Astrocyte (in vitro differentiated cells and primary cell): ENCODE measurements around the gene GPR137. TPM values are rescaled to one million over a fixed set of nuclear protein-coding genes. Genes with fewer than 3 reads are reported as not detected.

ENCODE experiments used
- DNase-seq: peaks from one replicate; pipeline ENCODE4 v3.0.0-alpha.2; 2010; ENCODE audit warnings: low read depth
- FAIRE-seq: peaks from 2 replicates; lab custom pipeline; 2011; peaks lifted over from hg19 to GRCh38; lab: Jason Lieb, UNC
- H2AFZ ChIP-seq: 2 replicates; pipeline ENCODE4 v1.6.0; 2012; ENCODE audit warnings: low read depth, low read length, inconsistent platforms
- H3K27ac ChIP-seq: 2 replicates; pipeline ENCODE4 v1.5.1; 2011; ENCODE audit warnings: low read depth, low read length, inconsistent platforms
- H3K27me3 ChIP-seq: 2 replicates; pipeline ENCODE4 v1.6.0; 2011; ENCODE audit warnings: low read length, inconsistent platforms; ENCODE audit not compliant: insufficient read depth
- H3K36me3 ChIP-seq: 2 replicates; pipeline ENCODE4 v1.5.1; 2011; ENCODE audit warnings: low read length, inconsistent platforms; ENCODE audit not compliant: insufficient read depth
- H3K4me1 ChIP-seq: 2 replicates; pipeline ENCODE4 v1.5.1; 2011; ENCODE audit warnings: low read length, inconsistent platforms; ENCODE audit not compliant: insufficient read depth
- H3K4me2 ChIP-seq: 2 replicates; pipeline ENCODE4 v1.6.0; 2012; ENCODE audit warnings: low read length, inconsistent platforms
- H3K4me3 ChIP-seq: 2 replicates; pipeline ENCODE4 v1.5.1; 2011; ENCODE audit warnings: low read depth, mild to moderate bottlenecking, low read length, inconsistent platforms; ENCODE audit not compliant: insufficient read depth
- H3K79me2 ChIP-seq: 2 replicates; pipeline ENCODE4 v1.6.0; 2012; ENCODE audit warnings: mild to moderate bottlenecking, low read length, inconsistent platforms; ENCODE audit not compliant: insufficient read depth
- H3K9ac ChIP-seq: 2 replicates; pipeline ENCODE4 v1.6.0; 2012; ENCODE audit warnings: mild to moderate bottlenecking, low read length, inconsistent platforms
- H3K9me3 ChIP-seq: 2 replicates; pipeline ENCODE4 v1.5.1; 2012; ENCODE audit warnings: low read depth, mild to moderate bottlenecking, low read length, inconsistent platforms; ENCODE audit not compliant: insufficient read depth
- H4K20me1 ChIP-seq: 2 replicates; pipeline ENCODE4 v1.6.0; 2012; ENCODE audit warnings: low read length, inconsistent platforms; ENCODE audit not compliant: insufficient read depth
- H3K27ac Mint-ChIP-seq: one replicate; pipeline ENCODE4 v1.8.0; 2021; ENCODE audit warnings: mild to moderate bottlenecking, mixed read lengths; ENCODE audit not compliant: unreplicated experiment
- H3K27me3 Mint-ChIP-seq: one replicate; pipeline ENCODE4 v1.8.0; 2021; ENCODE audit warnings: low read depth, mixed read lengths; ENCODE audit not compliant: unreplicated experiment
- H3K36me3 Mint-ChIP-seq: one replicate; pipeline ENCODE4 v1.8.0; 2021; ENCODE audit warnings: low read depth, mixed read lengths; ENCODE audit not compliant: unreplicated experiment
- H3K4me1 Mint-ChIP-seq: one replicate; pipeline ENCODE4 v1.8.0; 2021; ENCODE audit warnings: low read depth, mixed read lengths; ENCODE audit not compliant: unreplicated experiment
- H3K4me3 Mint-ChIP-seq: one replicate; pipeline ENCODE4 v1.8.0; 2021; ENCODE audit warnings: mild to moderate bottlenecking, moderate library complexity, mixed read lengths; ENCODE audit not compliant: unreplicated experiment
- H3K9me3 Mint-ChIP-seq: one replicate; pipeline ENCODE4 v1.8.0; 2021; ENCODE audit warnings: mild to moderate bottlenecking, mixed read lengths; ENCODE audit not compliant: unreplicated experiment
- CTCF ChIP-seq: IDR thresholded peaks from 2 replicates; pipeline ENCODE4 v1.5.1; 2011; ENCODE audit warnings: low read depth, mild to moderate bottlenecking, inconsistent platforms, low read length, moderate library complexity; ENCODE audit not compliant: insufficient read depth
- EZH2 ChIP-seq: IDR thresholded peaks from 2 replicates; pipeline ENCODE4 v1.6.1; 2012; ENCODE audit warnings: mild to moderate bottlenecking, low read length, inconsistent platforms; ENCODE audit not compliant: insufficient read depth
- total RNA-seq: library from RNA; stranded (reverse); gene quantifications from 2 replicates; pipeline ENCODE4 v1.2.1, GENCODE V29; 2021

Gene GPR137
- total RNA-seq, 1 donor from 2014 or later: 46.8 TPM

DNA sequence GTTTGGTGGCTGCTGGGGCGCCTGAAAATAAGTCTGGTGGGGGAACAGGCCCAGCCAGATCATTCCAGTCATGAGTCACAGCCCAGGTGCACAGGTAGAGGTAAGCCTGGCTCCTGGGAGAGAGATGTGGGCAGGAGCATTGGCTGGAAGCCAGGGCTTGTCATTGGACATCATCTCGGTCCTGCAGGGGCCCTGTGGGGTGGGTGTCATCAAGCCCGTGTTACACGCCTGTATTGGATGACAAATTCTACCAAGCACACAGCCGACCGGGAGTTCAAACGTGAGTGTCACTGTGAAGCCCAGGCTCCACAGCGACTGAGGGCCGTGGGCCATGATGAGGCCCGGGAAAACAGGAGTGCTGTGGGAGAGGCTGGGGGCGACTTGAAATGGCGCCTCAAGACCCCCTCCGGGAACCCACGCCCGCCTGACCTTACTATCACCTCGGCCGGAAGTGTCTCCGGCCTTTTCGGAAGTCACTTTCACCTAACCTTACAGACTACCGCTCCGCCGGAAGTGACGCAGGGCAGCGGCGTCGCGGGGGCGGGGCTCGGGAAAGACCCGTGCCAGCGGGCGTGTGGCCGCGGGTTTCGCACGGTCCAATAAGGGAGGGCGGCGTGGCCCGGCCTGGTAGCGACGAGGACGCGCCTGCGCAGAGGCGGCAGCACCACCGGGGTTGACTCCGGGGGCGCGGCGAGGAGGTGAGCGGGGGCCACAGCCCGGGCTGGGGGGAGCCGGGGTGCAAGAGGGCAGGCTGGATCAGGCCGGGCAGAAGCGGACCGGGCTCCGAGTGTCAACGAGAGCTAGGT lies 45.0 kb upstream of the GPR137 start, which contains the start of gene FKBP2:
FKBP2 (plus strand) TSS at position 661 of the 806 bp plus-strand sequence. CDS start 1,293 bp downstream, outside the sequence.
- H3K36me3 ChIP-seq: peaks cover 14% of the 10 kb centered on the region
- H3K4me1 Mint-ChIP-seq: peaks cover 18% of the 10 kb centered on the region
- no peaks in the 10 kb centered on the region for H3K9me3 Mint-ChIP-seq
- H3K4me3 Mint-ChIP-seq: peak within 1 kb of the TSS; percentile 91
- H4K20me1 ChIP-seq: peaks cover 33% of the 10 kb centered on the region
- H3K4me3 ChIP-seq: peak within 1 kb of the TSS; percentile 84
- H3K36me3 Mint-ChIP-seq: peaks cover 9% of the 10 kb centered on the region
- H2AFZ ChIP-seq: peak within 1 kb of the TSS; percentile 87
- H3K9me3 ChIP-seq: no peaks in the 10 kb centered on the region
- FAIRE-seq (no peak), DNase-seq (peak; percentile 86)
- H3K27me3 ChIP-seq: no peaks in the 10 kb centered on the region
- peak within 1 kb of the TSS; percentile 94 for H3K27ac ChIP-seq
- peak within 1 kb of the TSS; percentile 97 for H3K27ac Mint-ChIP-seq
- peaks cover 42% of the 10 kb centered on the region for H3K79me2 ChIP-seq
- peak within 1 kb of the TSS; percentile 88 for H3K9ac ChIP-seq
- peaks cover 38% of the 10 kb centered on the region for H3K4me1 ChIP-seq
- H3K4me2 ChIP-seq: peak within 1 kb of the TSS; percentile 99
- no peaks in the 10 kb centered on the region for H3K27me3 Mint-ChIP-seq
- TF ChIP-seq EZH2 (no peak), CTCF (no peak)

GRCh38 chr11:64241241-64241490 lies 44.5 kb upstream of the GPR137 start:
- Mint-ChIP-seq H3K36me3 (peaks cover 9% of the 10 kb centered on the region), H3K4me3 (peak overlapping the region; percentile 91), H3K27ac (peak overlapping the region; percentile 26), H3K27me3 (no peaks in the 10 kb centered on the region), H3K9me3 (no peaks in the 10 kb centered on the region), H3K4me1 (peaks cover 18% of the 10 kb centered on the region)
- Histone ChIP-seq H3K4me3 (peak overlapping the region; percentile 84), H3K4me2 (peak overlapping the region; percentile 99), H3K27me3 (no peaks in the 10 kb centered on the region), H3K27ac (peak overlapping the region; percentile 94), H2AFZ (peak overlapping the region; percentile 69), H3K79me2 (peaks cover 48% of the 10 kb centered on the region), H4K20me1 (peaks cover 28% of the 10 kb centered on the region), H3K9me3 (no peaks in the 10 kb centered on the region), H3K9ac (peak overlapping the region; percentile 88), H3K36me3 (peaks cover 14% of the 10 kb centered on the region), H3K4me1 (peaks cover 37% of the 10 kb centered on the region)
- DNase-seq (no peak), FAIRE-seq (no peak)
- TF ChIP-seq CTCF: no peak
- TF ChIP-seq EZH2: no peak
